GM21381 (cell line): ENCODE measurements around the gene WRAP53.

Source experiments
- ATAC-seq: cut with Tn5 transposase; IDR thresholded peaks from one replicate; pipeline ENCODE4 v1.9.1; 2021; ENCODE audit warnings: mild to moderate bottlenecking, moderate library complexity; ENCODE audit not compliant: unreplicated experiment

The WRAP53 gene

DNA sequence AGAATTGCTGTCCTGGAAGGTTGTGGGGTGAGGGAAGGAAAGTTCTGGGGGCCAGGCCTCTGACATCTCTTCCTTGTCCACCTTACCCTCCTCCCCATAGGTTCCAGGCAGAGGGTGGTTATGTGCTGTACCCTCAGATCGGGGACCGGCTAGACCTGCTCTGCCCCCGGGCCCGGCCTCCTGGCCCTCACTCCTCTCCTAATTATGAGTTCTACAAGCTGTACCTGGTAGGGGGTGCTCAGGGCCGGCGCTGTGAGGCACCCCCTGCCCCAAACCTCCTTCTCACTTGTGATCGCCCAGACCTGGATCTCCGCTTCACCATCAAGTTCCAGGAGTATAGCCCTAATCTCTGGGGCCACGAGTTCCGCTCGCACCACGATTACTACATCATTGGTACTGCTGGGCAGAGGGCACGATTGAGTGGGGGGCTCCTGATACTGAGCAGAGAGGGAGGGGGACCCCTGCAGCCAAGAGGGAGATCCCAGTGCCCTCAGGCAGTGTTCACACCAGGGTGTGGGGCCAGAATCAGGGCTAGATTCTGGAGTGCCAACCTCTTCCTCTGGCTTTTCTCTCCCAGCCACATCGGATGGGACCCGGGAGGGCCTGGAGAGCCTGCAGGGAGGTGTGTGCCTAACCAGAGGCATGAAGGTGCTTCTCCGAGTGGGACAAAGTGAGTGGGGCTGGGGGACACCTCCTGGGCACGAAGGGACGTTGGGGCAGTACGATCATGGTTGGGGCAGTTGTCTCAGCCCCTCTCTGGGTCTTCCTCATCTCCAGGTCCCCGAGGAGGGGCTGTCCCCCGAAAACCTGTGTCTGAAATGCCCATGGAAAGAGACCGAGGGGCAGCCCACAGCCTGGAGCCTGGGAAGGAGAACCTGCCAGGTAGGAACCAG lies 19.8 kb downstream of the WRAP53 start:
- no peak for ATAC-seq

GRCh38 chr17:7709031-7709430 lies 20.8 kb downstream of the WRAP53 start:
- ATAC-seq = no peak

GRCh38 chr17:7710301-7710700 lies 22.0 kb downstream of the WRAP53 start:
- ATAC-seq = no peak

DNA sequence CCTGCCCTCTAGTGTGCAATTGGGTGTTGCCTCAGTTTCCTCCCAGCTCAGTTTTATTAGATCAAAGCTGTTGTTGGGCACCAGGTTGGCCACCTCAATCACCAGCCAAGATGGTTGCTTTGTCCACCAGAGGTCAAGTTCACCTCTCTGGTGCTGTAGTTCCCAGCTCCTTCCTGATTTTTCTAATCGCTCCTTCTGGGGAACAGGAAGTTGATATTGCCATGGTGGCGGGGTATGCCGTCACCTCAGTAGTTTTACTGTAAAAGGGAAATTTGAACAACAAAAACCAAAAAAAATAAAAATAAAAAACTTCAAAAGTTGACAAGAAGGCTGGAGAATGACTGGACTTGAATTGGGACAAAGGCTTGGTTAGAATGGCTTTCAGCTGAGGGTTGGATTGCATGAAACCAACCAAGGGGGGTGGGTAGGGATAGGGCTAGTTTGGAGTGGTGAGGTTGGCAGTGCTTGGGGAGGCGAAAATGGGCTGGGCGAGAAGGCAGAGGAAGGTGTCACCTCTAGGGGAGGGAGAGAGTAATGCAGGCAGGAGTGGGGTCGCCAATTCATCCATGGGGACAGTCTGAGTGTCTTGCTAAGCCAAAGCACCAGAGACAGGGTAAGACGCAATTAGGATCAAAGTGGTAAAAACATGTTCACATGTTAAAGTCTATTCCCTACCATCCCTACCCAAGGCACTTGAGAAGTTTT lies 22.9 kb downstream of the WRAP53 start:
- no peak for ATAC-seq

DNA sequence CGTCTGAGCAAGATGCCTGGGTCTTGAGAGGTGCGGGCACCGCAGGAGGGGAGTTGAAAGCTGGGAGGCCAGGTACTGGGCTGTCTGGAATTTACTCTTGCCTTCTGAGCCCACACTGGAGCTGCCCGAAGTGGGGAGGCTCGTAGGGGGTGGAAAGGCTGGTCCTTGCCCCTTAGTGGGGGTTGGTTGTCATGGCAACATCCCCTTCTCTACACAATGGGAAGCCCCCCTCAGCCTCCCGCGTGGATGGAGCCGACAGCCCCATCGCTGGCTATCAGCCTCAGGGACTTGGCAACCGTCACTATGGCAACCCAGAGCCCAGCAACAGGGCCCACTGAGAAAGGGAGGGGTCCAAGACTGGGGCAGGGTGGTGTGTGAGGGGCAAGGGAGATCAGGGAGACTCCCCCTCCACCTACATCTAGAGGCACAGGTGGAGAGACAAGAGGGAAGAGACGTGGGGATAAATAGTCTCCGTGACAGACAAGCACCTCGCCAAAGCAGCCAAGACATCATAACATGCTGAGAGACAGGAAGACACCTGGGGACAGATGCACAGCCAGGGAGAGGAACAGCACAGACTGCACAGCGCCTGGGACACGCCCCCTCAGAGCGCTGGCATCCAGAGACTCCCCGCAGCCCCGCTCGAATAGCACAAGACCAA lies 24.0 kb downstream of the WRAP53 start:
- ATAC-seq = no peak

DNA sequence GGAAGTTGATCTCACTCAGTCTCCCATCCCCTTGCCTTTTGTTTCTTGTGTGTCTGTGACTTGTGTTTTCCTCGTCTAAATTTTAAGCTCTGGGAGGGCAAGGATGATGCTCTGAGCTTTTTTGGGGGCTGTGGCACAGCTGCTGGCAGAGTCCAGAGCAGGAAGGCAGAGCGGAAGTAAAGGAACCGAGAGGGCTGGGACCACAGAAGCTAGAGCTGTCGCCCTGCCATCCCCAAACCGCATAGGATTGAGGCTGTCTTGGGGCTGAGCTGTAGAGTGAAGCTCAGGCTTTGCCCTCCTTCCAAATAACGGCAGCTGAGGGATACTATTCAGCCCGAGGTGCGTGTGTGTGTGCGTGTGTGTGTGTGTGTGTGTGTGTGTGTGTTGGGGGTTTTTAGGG lies 25.5 kb downstream of the WRAP53 start:
- ATAC-seq = no peak

- ATAC-seq = no peak
These were observed 26.7 kb downstream of the WRAP53 start for GRCh38 chr17:7714721-7715594.

- no peak for ATAC-seq
These were observed 27.9 kb downstream of the WRAP53 start for GRCh38 chr17:7715936-7716886.

GRCh38 chr17:7716901-7717755 lies 28.9 kb downstream of the WRAP53 start, which contains the start of gene DNAH2:
Gene DNAH2 (plus strand): TSS chr17:7717744. CDS start chr17:7719735, 1,991 bp downstream.
- no peak for ATAC-seq

- ATAC-seq = no peak
These were observed 29.6 kb downstream of the WRAP53 start for GRCh38 chr17:7717756-7718350.

DNA sequence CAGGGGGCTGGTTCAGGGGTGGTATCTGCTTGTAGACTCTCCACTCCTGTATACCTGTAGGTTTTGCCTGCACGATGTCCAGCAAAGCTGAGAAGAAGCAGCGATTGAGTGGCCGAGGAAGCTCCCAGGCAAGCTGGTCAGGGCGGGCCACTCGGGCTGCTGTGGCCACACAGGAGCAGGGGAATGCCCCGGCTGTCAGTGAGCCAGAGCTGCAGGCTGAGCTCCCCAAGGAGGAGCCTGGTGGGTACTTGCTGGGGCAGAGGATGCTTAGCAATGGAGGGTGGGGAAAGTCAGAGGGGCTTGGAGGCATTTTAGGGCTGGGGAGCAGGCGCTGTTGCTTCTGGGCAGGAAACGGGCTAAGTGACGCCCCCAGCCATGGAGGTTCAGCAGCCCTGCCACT lies 31.4 kb downstream of the WRAP53 start:
- no peak for ATAC-seq

DNA sequence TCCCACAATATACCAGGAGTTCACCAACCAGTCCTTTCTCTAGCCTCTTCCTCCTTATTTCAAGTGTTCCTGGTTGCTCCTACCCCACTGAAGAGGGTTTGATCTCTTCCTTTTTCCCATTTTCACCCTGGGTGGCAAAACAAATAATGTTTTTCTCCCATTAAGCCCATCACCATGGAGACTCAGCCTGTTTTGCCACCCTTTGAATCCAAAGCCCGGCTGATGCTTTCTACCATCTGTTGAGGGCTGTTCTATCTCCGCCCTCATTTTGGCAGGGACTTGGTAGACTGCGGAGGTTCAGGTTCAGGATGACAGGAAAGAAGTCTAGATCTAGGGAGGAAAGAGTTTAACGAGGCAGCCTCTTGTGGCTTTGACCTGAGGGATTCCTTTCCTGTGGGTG lies 31.8 kb downstream of the WRAP53 start:
- ATAC-seq = no peak

DNA sequence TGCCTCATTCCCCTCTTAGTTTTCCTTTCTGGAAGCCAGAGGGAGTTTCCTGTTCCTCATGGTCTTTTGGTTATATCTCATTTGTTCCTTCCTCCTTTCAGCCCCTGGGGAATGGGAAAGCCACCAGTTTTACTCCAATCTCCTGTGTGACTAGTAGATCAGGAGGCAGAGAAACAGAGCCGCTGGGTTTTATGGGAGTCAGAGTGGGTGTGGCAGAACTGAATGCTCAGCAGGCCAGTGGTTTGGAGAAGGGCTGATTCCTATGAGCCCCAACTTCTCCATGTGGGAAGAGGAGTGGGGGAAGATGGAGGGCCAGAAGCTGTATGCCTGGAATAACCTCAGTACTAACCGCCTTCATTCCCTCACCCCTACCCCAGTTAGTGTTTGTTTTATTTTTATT lies 33.3 kb downstream of the WRAP53 start:
- no peak for ATAC-seq

GRCh38 chr17:7727886-7728285 lies 39.6 kb downstream of the WRAP53 start:
- ATAC-seq = no peak

DNA sequence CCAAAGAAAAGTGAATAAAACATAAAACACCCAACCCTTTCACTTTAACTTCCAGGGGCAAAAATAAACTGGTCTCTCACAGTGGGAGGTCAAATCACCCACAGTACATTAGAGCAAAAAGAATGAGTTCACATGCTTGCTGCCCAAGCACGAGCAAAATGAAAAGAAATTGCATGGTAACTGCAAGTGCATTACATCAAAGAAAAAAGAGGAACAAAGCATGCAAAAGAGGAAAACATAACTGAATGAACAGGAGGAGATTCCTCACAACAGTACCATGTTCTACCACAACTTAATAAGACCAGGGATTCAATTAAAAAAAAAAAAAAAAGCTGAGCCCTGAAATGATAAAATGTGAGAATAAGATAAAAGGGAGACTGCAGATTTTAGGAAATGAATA lies 41.5 kb downstream of the WRAP53 start:
- no peak for ATAC-seq

DNA sequence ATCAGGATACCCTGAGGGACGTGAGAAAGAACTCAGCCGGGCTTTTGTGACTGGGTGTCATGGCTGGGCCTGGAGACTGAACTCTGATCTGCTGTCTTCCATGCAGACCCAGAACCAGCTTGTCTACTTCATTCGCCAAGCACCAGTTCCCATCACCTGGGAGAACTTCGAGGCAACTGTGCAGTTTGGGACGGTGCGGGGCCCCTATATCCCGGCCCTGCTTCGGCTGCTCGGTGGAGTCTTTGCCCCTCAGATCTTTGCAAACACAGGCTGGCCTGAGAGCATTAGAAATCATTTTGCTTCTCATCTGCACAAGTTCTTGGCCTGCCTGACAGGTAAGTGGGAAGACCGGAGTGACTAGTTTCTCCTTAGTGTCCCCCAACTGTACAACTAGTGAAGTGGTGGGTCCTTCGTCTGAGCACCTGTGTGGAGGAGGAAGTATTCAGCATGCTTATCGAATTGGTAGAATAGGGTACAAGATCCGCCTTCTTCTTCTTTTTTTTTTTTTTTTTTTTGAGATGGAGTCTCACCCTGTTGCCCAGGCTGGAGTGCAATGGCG lies 44.8 kb downstream of the WRAP53 start:
- no peak for ATAC-seq

GRCh38 chr17:7737601-7738000 lies 49.3 kb downstream of the WRAP53 start:
- no peak for ATAC-seq

GRCh38 chr17:7739746-7740145 lies 51.5 kb downstream of the WRAP53 start:
- no peak for ATAC-seq
